Tibial nerve (tissue), 4 donors: Measurements from ENCODE around the gene UBE2G2. TPM values are rescaled to one million over a fixed set of nuclear protein-coding genes. Genes with fewer than 3 reads are reported as not detected.

ENCODE experiments used
- DNase-seq, 2 donors: peaks; one replicate each; pipeline ENCODE4 v3.0.0-alpha.2; 2019; ENCODE audit warnings: low spot score in 2 of 2
- H3K27ac ChIP-seq, 4 donors: fragments of 200-600 bp; sonication (generic) in 3 of 4; one replicate each; pipeline ENCODE4 v1.5.1; 2017 to 2019; ENCODE audit warnings: mild to moderate bottlenecking in 1 of 4
- H3K27me3 ChIP-seq, 2 donors: fragments of 200-600 bp; sonication (generic) in 1 of 2; one replicate each; pipeline versions ENCODE4 v1.5.1 to v1.6.0; 2017 to 2019
- H3K36me3 ChIP-seq, 3 donors: fragments of 200-600 bp; sonication (generic); one replicate each; pipeline ENCODE4 v1.5.1; 2018 to 2019
- H3K4me1 ChIP-seq, 4 donors: fragments of 200-600 bp; sonication (generic) in 3 of 4; one replicate each; pipeline ENCODE4 v1.5.1; 2017 to 2019
- H3K4me3 ChIP-seq, 4 donors: fragments of 200-600 bp; sonication (generic) in 3 of 4; one replicate each; pipeline ENCODE4 v1.5.1; 2017 to 2019; ENCODE audit warnings: mild to moderate bottlenecking in 1 of 4, moderate library complexity in 1 of 4
- H3K9me3 ChIP-seq, 4 donors: fragments of 200-600 bp; sonication (generic) in 3 of 4; one replicate each; pipeline ENCODE4 v1.5.1; 2017 to 2019
- EP300 ChIP-seq, 2 donors: sonication (generic); formaldehyde crosslinking; IDR thresholded peaks; one replicate each; pipeline ENCODE4 v1.6.1; 2017; ENCODE audit warnings: antibody characterized with exemption in 2 of 2, mild to moderate bottlenecking in 1 of 2
- POLR2A ChIP-seq, 2 donors: fragments of 450-650 bp; IDR thresholded peaks; one replicate each; pipeline ENCODE4 v1.6.1; 2017; ENCODE audit warnings: antibody characterized with exemption in 2 of 2, mild to moderate bottlenecking in 2 of 2, moderate library complexity in 2 of 2
- WGBS, 2 donors: methylation state at CpG; one replicate each; pipeline ENCODE4 v1.1.5; 2018; 5-methylcytosine and 5-hydroxymethylcytosine counted together
- total RNA-seq, 4 donors: library from RNA; depleted of rRNA; stranded (reverse); fragments of >200 nt; gene quantifications; one replicate each; pipeline ENCODE4 v1.1.0, GENCODE V29; 2016
- TF ChIP-seq, protein P1 (sequence below), 5 experiments: fragments of 200-600 bp in 3 of 5; fragments of 450-650 bp in 2 of 5; sonication (generic) in 3 of 5; IDR thresholded peaks; one replicate each; pipeline ENCODE4 v1.5.1; 2016 to 2019; ENCODE audit warnings: antibody characterized with exemption in 5 of 5, mild to moderate bottlenecking in 3 of 5, moderate library complexity in 2 of 5

UBE2G2 gene
- total RNA-seq, 4 donors from 2014 or later, result 89.4 to 165 (median 99.3) TPM

GRCh38 chr21:44720170-44720569 lies 81.5 kb downstream of the UBE2G2 start:
- no peak overlapping the region for H3K27ac ChIP-seq
- DNase-seq, result no peak
- peaks cover 0 to 13% (median 3%) of the 10 kb centered on the region in 4 donors for H3K4me1 ChIP-seq
- peaks cover 0 to 40% of the 10 kb centered on the region in 2 donors for H3K27me3 ChIP-seq
- H3K9me3 ChIP-seq, result no peaks in the 10 kb centered on the region
- TF ChIP-seq, protein P1, sequence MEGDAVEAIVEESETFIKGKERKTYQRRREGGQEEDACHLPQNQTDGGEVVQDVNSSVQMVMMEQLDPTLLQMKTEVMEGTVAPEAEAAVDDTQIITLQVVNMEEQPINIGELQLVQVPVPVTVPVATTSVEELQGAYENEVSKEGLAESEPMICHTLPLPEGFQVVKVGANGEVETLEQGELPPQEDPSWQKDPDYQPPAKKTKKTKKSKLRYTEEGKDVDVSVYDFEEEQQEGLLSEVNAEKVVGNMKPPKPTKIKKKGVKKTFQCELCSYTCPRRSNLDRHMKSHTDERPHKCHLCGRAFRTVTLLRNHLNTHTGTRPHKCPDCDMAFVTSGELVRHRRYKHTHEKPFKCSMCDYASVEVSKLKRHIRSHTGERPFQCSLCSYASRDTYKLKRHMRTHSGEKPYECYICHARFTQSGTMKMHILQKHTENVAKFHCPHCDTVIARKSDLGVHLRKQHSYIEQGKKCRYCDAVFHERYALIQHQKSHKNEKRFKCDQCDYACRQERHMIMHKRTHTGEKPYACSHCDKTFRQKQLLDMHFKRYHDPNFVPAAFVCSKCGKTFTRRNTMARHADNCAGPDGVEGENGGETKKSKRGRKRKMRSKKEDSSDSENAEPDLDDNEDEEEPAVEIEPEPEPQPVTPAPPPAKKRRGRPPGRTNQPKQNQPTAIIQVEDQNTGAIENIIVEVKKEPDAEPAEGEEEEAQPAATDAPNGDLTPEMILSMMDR (IDR thresholded peaks at IDR 0.05), result no peak
- TF ChIP-seq EP300 (IDR thresholded peaks at IDR 0.05) (no peak), POLR2A (IDR thresholded peaks at IDR 0.05) (no peak)
- H3K4me3 ChIP-seq, result no peak overlapping the region
- WGBS, 2 donors, result 84 to 87% methylated on average over 2 of the region's 2 CpGs
- H3K36me3 ChIP-seq, result no peaks in the 10 kb centered on the region

Other genes with a start within 250 kb of the UBE2G2 start
- gene KRTAP10-3, start 243.0 kb downstream of the UBE2G2 start, total RNA-seq, result not detected
- gene KRTAP10-4, start 228.1 kb downstream of the UBE2G2 start, total RNA-seq, result not detected
- gene KRTAP10-5, start 221.2 kb downstream of the UBE2G2 start, total RNA-seq, result not detected
- not detected for gene KRTAP10-6, start 209.3 kb downstream of the UBE2G2 start, total RNA-seq
- not detected for gene KRTAP10-7, start 201.2 kb downstream of the UBE2G2 start, total RNA-seq
- gene KRTAP10-8, start 189.7 kb downstream of the UBE2G2 start, total RNA-seq, result not detected
- gene KRTAP10-9, start 174.7 kb downstream of the UBE2G2 start, total RNA-seq, result not detected
- gene KRTAP10-10, start 164.5 kb downstream of the UBE2G2 start, total RNA-seq, result not detected
- gene KRTAP10-11, start 155.4 kb downstream of the UBE2G2 start, total RNA-seq, result not detected
- gene KRTAP12-4, start 147.2 kb downstream of the UBE2G2 start, total RNA-seq, result not detected
- gene KRTAP12-3, start 143.9 kb downstream of the UBE2G2 start, total RNA-seq, result not detected
- gene KRTAP12-2, start 134.9 kb downstream of the UBE2G2 start, total RNA-seq, result not detected
- gene KRTAP12-1, start 119.7 kb downstream of the UBE2G2 start, total RNA-seq, result not detected
- not detected for gene KRTAP10-12, start 104.6 kb downstream of the UBE2G2 start, total RNA-seq
- not detected for gene TSPEAR, start 90.2 kb downstream of the UBE2G2 start, total RNA-seq
- 10 to 100 TPM; 59.9 to 70.8 (median 62.1) TPM for gene SUMO3, start 16.2 kb upstream of the UBE2G2 start, total RNA-seq
- gene PTTG1IP, start 71.9 kb upstream of the UBE2G2 start, total RNA-seq, result 100 to 1,000 TPM; 175 to 328 (median 234) TPM
- 10 to 100 TPM; 32.7 to 87.3 (median 56.2) TPM for gene ITGB2, start 119.1 kb upstream of the UBE2G2 start, total RNA-seq
- gene SLX9, start 138.2 kb upstream of the UBE2G2 start, total RNA-seq, result 10 to 100 TPM in 2 of 4 donors, 1 to 10 TPM in 2; 3.7 to 19.8 (median 13.3) TPM